Measurements from ENCODE around the gene DLST. TPM values are rescaled to one million over a fixed set of nuclear protein-coding genes. Genes with fewer than 3 reads are reported as not detected.

DLST gene
- polyA plus RNA-seq, 1 donor (not counting 4 experiments of a cell fraction or from before 2014, with no cell fraction given): 114 TPM

DNA sequence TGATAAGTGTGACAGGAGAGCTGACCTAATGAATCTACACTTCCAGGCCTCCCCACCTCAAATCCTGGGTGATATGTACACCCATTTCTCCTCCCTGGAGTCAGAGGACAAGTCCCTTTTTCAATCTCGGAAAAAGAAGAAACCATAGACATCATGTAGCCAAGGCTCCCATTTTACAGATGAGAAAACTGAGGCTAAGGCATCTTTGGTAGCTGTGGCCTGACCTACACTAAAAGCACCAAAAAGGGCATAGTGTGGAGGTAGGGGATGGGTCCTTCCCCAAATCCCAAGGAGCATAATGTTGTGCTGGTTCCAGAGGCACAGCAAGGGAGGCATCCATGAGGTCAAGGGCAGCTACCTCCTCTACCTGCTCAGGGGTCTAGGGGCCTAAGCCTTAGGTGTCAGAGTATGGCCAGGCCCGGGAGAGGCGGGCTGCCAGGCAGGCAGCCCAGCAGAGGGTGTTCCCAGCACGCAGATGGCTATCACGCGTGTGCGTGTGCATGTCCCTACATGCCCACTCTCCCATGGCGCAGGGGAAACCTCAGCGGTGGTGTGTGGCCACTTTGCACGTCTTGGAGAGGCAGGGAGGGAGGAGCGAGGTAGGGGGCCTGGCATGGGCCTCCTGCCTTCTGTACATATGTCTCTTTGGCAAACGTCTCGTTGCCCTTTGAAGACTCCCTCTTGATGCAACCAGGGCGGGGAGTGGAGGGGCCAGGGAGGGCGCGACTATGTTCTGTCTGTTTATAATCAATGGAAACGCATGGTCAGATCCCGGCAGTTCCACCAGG, 71.2 kb downstream of the DLST start:
- FAIRE-seq: peak; percentile 91
- Histone ChIP-seq H3K4me2 (ENCODE audit: control insufficient read depth, extremely low read depth, insufficient read depth, low read depth, low read length) (peak overlapping the region; percentile 93), H3K36me3 (ENCODE audit: control insufficient read depth in 2 of 2, extremely low read depth in 1 of 2, insufficient read depth in 2 of 2, low read length in 2 of 2) (peaks cover 9 to 21% of the 10 kb centered on the region in 2 experiments), H3K9me1 (ENCODE audit: control insufficient read depth, extremely low read depth, insufficient read depth, low read length) (no peaks in the 10 kb centered on the region), H3K4me1 (ENCODE audit: control insufficient read depth, extremely low read depth, insufficient read depth, low read length) (peaks cover 32% of the 10 kb centered on the region), H4K20me1 (ENCODE audit: control insufficient read depth, extremely low read depth, insufficient read depth, low read length) (no peaks in the 10 kb centered on the region), H3K27me3 (ENCODE audit: control insufficient read depth, extremely low read depth, insufficient read depth, low read length) (no peaks in the 10 kb centered on the region), H3K79me2 (ENCODE audit: control insufficient read depth, insufficient read depth, low read length) (peaks cover 25% of the 10 kb centered on the region), H3K9me3 (ENCODE audit: control insufficient read depth, low read depth, low read length) (no peaks in the 10 kb centered on the region), H3K27ac (ENCODE audit: control insufficient read depth, insufficient read depth, low read length) (peak overlapping the region; percentile 17), H3K9ac (ENCODE audit: control insufficient read depth, extremely low read depth, insufficient read depth, low read length) (peak overlapping the region; percentile 60), H2AFZ (ENCODE audit: control insufficient read depth, low read length) (no peak overlapping the region), H3K4me3 (ENCODE audit: control insufficient read depth in 2 of 3, extremely low read depth in 1 of 3, insufficient read depth in 2 of 3, low read depth in 1 of 3, low read length in 3 of 3) (peak overlapping the region; percentile 72 to 85 (median 85))
- dilution Hi-C loops (cut with MboI; ENCODE audit: extremely low pct_ligation_motif_present, low sequenced_read_pairs): no loop called here
- peak; percentile 54 for DNase-seq (ENCODE audit: low read depth, low spot score)
- TF ChIP-seq CTCF (optimal IDR thresholded peaks at IDR 0.05 in 1 of 3, IDR thresholded peaks at IDR 0.05 in 1 of 3, conservative IDR thresholded peaks at IDR 0.05 in 1 of 3; ENCODE audit: extremely low read depth in 1 of 3, insufficient read depth in 2 of 3, low read length in 3 of 3) (peak in 1 of 3 experiments; percentile 16), EZH2 (IDR thresholded peaks at IDR 0.05; ENCODE audit: low read length) (no peak)

Other genes with a start within 250 kb of the DLST start
- gene AREL1, start 168.8 kb upstream of the DLST start, polyA plus RNA-seq: 31.2 to 40.6 TPM (median 36.7 TPM) in 3 replicates
- 49.0 to 86.8 TPM (median 53.5 TPM) in 3 replicates for gene FCF1, start 168.8 kb upstream of the DLST start, polyA plus RNA-seq
- gene YLPM1, start 118.6 kb upstream of the DLST start, polyA plus RNA-seq: 5.9 to 13.8 TPM (median 10.0 TPM) in 3 replicates
- gene PROX2, start 5.8 kb upstream of the DLST start, polyA plus RNA-seq: not detected in 3 replicates
- gene RPS6KL1, start 41.3 kb downstream of the DLST start, polyA plus RNA-seq: 0.19 to 1.8 TPM (median 0.69 TPM) in 3 replicates
- gene PGF, start 73.7 kb downstream of the DLST start, polyA plus RNA-seq: 16.5 to 19.0 TPM (median 17.5 TPM) in 3 replicates
- 112 to 114 TPM (median 113 TPM) in 3 replicates for gene EIF2B2, start 121.0 kb downstream of the DLST start, polyA plus RNA-seq
- gene MLH3, start 169.6 kb downstream of the DLST start, polyA plus RNA-seq: 8.8 to 13.8 TPM (median 13.0 TPM) in 3 replicates
- 16.7 to 32.9 TPM (median 19.8 TPM) in 3 replicates for gene ACYP1, start 182.1 kb downstream of the DLST start, polyA plus RNA-seq
- gene ZC2HC1C, start 187.7 kb downstream of the DLST start, polyA plus RNA-seq: 0.23 to 0.68 TPM (median 0.32 TPM) in 3 replicates
- 23.0 to 43.7 TPM (median 27.9 TPM) in 3 replicates for gene NEK9, start 245.1 kb downstream of the DLST start, polyA plus RNA-seq